WTC11 (cell line): ENCODE measurements around the gene EVC2. TPM values are rescaled to one million over a fixed set of nuclear protein-coding genes. Genes with fewer than 3 reads are reported as not detected.

ENCODE experiments used
- ATAC-seq: fragments of 200-7000 bp; cut with Tn5 transposase; 2 replicates; pipeline ENCODE4 v1.10.0; 2021; ENCODE audit warnings: mild to moderate bottlenecking, moderate library complexity
- CTCF ChIA-PET: fragments of 300-600 bp; sonication (Branson Sonifier 250); formaldehyde crosslinking; loops from one replicate; lab custom pipeline; 2021; ENCODE audit warnings: antibody characterized with exemption; lab: Charles Lee
- POLR2A ChIA-PET: fragments of 350-600 bp; sonication (Branson Sonifier 250); formaldehyde crosslinking; loops from one replicate; lab custom pipeline; 2021; ENCODE audit warnings: antibody characterized with exemption; lab: Charles Lee
- DNase-seq: peaks from one replicate; pipeline ENCODE4 v3.0.0; 2021; ENCODE audit warnings: low spot score
- H3K27ac Mint-ChIP-seq: 2 replicates; pipeline ENCODE4 v1.8.0; 2021; ENCODE audit warnings: mixed read lengths
- H3K27me3 Mint-ChIP-seq: 2 replicates; pipeline ENCODE4 v1.8.0; 2021; ENCODE audit warnings: low read depth, mild to moderate bottlenecking, moderate library complexity, mixed read lengths
- H3K36me3 Mint-ChIP-seq: 2 replicates; pipeline ENCODE4 v1.8.0; 2021; ENCODE audit warnings: mixed read lengths
- H3K4me1 Mint-ChIP-seq: 2 replicates; pipeline ENCODE4 v1.8.0; 2022; ENCODE audit warnings: mixed read lengths
- H3K4me3 Mint-ChIP-seq: 2 replicates; pipeline ENCODE4 v1.8.0; 2021; ENCODE audit warnings: mild to moderate bottlenecking, moderate library complexity, mixed read lengths
- H3K9me3 Mint-ChIP-seq: 2 replicates; pipeline ENCODE4 v1.8.0; 2021; ENCODE audit warnings: mixed read lengths
- CBFB ChIP-seq: sonication (generic); formaldehyde crosslinking; IDR thresholded peaks from 2 replicates; pipeline ENCODE4 v1.8.1; 2022; ENCODE audit warnings: mild to moderate bottlenecking, low read depth, missing genetic modification reagents
- EMX1 ChIP-seq: fragments of 250-450 bp; sonication (Bioruptor Pico); IDR thresholded peaks from 2 replicates; pipeline ENCODE4 v1.8.0; 2021; ENCODE audit warnings: mild to moderate bottlenecking
- FOXK1 ChIP-seq: sonication (generic); formaldehyde crosslinking; IDR thresholded peaks from 2 replicates; pipeline ENCODE4 v1.8.0; 2022; ENCODE audit warnings: mild to moderate bottlenecking, moderate library complexity, missing genetic modification reagents
- GABPB1 ChIP-seq: sonication (generic); formaldehyde crosslinking; IDR thresholded peaks from 2 replicates; pipeline ENCODE4 v1.8.1; 2023; ENCODE audit warnings: mild to moderate bottlenecking, missing genetic modification reagents
- GTF2I ChIP-seq: fragments of 250-450 bp; sonication (Bioruptor Pico); conservative IDR thresholded peaks from 2 replicates; pipeline ENCODE4 v1.4.0; 2021; ENCODE audit warnings: mild to moderate bottlenecking
- JAZF1 ChIP-seq: fragments of 250-450 bp; sonication (Bioruptor Pico); IDR thresholded peaks from 2 replicates; pipeline ENCODE4 v1.9.0; 2021; ENCODE audit warnings: moderate library complexity, mild to moderate bottlenecking, inconsistent platforms
- NFE2L1 ChIP-seq: sonication (generic); formaldehyde crosslinking; IDR thresholded peaks from 2 replicates; pipeline ENCODE4 v1.8.1; 2023; ENCODE audit warnings: missing genetic modification reagents
- NR3C1 ChIP-seq: sonication (generic); formaldehyde crosslinking; conservative IDR thresholded peaks from 2 replicates; pipeline ENCODE4 v1.8.1; 2023; ENCODE audit warnings: low read depth, mild to moderate bottlenecking, missing genetic modification reagents
- SMAD3 ChIP-seq: sonication (generic); formaldehyde crosslinking; IDR thresholded peaks from 2 replicates; pipeline ENCODE4 v1.8.0; 2022; ENCODE audit warnings: missing genetic modification reagents, mild to moderate bottlenecking, borderline replicate concordance
- SP1 ChIP-seq: sonication (generic); formaldehyde crosslinking; conservative IDR thresholded peaks from 2 replicates; pipeline ENCODE4 v1.8.1; 2022; ENCODE audit warnings: missing genetic modification reagents
- ZNF232 ChIP-seq: sonication (generic); formaldehyde crosslinking; IDR thresholded peaks from 2 replicates; pipeline ENCODE4 v1.8.0; 2022; ENCODE audit warnings: mild to moderate bottlenecking, missing genetic modification reagents
- total RNA-seq: library from RNA; stranded (reverse); gene quantifications from 3 replicates; pipeline ENCODE4 v1.2.3, GENCODE V29; 2021
- TF ChIP-seq, protein P1 (sequence below): sonication (generic); formaldehyde crosslinking; IDR thresholded peaks from 2 replicates; pipeline ENCODE4 v1.8.1; 2023; ENCODE audit warnings: mild to moderate bottlenecking, missing genetic modification reagents
- TF ChIP-seq, protein P2 (sequence below): sonication (generic); formaldehyde crosslinking; IDR thresholded peaks from 2 replicates; pipeline ENCODE4 v1.8.1; 2023; ENCODE audit warnings: mild to moderate bottlenecking, missing genetic modification reagents, borderline replicate concordance
- TF ChIP-seq, protein P3 (sequence below): sonication (generic); formaldehyde crosslinking; IDR thresholded peaks from 2 replicates; pipeline ENCODE4 v1.8.1; 2022; ENCODE audit warnings: low read depth, mild to moderate bottlenecking, moderate library complexity, missing genetic modification reagents, borderline replicate concordance
- TF ChIP-seq, protein P4 (sequence below): fragments of 250-450 bp; sonication (Bioruptor Pico); IDR thresholded peaks from 2 replicates; pipeline ENCODE4 v1.9.0; 2021; ENCODE audit warnings: mild to moderate bottlenecking, borderline replicate concordance
- TF ChIP-seq, protein P5 (sequence below): sonication (generic); formaldehyde crosslinking; IDR thresholded peaks from 2 replicates; pipeline ENCODE4 v1.8.0; 2022; ENCODE audit warnings: mild to moderate bottlenecking, missing genetic modification reagents
- TF ChIP-seq, protein P6 (sequence below): sonication (generic); formaldehyde crosslinking; IDR thresholded peaks from 2 replicates; pipeline ENCODE4 v1.8.0; 2022; ENCODE audit warnings: mild to moderate bottlenecking, missing genetic modification reagents
- TF ChIP-seq, protein P7 (sequence below): sonication (generic); formaldehyde crosslinking; IDR thresholded peaks from 2 replicates; pipeline ENCODE4 v1.8.0; 2022; ENCODE audit warnings: missing genetic modification reagents

EVC2 gene
- total RNA-seq, 1 experiment from 2014 or later, result 4.8 TPM

DNA sequence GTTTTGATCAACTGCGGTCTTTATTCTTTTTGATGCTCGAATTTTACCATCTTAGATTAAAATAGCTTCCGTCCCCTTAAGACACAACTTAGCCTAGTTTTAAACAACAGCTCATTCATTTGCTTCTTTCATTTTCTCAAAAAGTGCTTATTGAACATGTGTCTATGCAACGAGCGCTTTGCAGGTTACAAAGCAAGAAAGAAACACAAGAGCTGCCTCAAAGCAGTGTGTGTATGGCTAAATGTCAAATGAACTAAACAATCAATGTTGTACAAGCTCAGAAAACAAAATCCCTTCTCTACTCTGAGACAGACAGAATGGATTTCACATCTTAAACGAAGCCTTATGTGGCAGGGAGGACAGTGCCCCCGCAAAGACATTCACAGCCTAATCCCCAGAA, 61.0 kb downstream of the EVC2 start:
- no peaks in the 10 kb centered on the region for H3K4me1 Mint-ChIP-seq
- ChIA-PET CTCF (interaction anchor here (1.6 kb wide), 1 partner anchor 12 kb away, joined by 4 read pairs; no protein-coding TSS in a partner anchor), POLR2A (no interaction called here)
- no peaks in the 10 kb centered on the region for H3K27me3 Mint-ChIP-seq
- no peak for DNase-seq
- no peak overlapping the region for H3K4me3 Mint-ChIP-seq
- no peak for ATAC-seq
- no peak overlapping the region for H3K27ac Mint-ChIP-seq
- H3K9me3 Mint-ChIP-seq, result peaks cover 5% of the 10 kb centered on the region
- no peaks in the 10 kb centered on the region for H3K36me3 Mint-ChIP-seq
- TF ChIP-seq CBFB (no peak), JAZF1 (CRISPR knock-in tag) (no peak), FOXK1 (CRISPR knock-in tag) (no peak), SP1 (CRISPR knock-in tag) (no peak), GTF2I (CRISPR knock-in tag) (no peak), NFE2L1 (CRISPR knock-in tag) (no peak)
- TF ChIP-seq, protein P1, sequence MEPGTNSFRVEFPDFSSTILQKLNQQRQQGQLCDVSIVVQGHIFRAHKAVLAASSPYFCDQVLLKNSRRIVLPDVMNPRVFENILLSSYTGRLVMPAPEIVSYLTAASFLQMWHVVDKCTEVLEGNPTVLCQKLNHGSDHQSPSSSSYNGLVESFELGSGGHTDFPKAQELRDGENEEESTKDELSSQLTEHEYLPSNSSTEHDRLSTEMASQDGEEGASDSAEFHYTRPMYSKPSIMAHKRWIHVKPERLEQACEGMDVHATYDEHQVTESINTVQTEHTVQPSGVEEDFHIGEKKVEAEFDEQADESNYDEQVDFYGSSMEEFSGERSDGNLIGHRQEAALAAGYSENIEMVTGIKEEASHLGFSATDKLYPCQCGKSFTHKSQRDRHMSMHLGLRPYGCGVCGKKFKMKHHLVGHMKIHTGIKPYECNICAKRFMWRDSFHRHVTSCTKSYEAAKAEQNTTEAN (CRISPR knock-in tag), result no peak
- TF ChIP-seq, protein P2, sequence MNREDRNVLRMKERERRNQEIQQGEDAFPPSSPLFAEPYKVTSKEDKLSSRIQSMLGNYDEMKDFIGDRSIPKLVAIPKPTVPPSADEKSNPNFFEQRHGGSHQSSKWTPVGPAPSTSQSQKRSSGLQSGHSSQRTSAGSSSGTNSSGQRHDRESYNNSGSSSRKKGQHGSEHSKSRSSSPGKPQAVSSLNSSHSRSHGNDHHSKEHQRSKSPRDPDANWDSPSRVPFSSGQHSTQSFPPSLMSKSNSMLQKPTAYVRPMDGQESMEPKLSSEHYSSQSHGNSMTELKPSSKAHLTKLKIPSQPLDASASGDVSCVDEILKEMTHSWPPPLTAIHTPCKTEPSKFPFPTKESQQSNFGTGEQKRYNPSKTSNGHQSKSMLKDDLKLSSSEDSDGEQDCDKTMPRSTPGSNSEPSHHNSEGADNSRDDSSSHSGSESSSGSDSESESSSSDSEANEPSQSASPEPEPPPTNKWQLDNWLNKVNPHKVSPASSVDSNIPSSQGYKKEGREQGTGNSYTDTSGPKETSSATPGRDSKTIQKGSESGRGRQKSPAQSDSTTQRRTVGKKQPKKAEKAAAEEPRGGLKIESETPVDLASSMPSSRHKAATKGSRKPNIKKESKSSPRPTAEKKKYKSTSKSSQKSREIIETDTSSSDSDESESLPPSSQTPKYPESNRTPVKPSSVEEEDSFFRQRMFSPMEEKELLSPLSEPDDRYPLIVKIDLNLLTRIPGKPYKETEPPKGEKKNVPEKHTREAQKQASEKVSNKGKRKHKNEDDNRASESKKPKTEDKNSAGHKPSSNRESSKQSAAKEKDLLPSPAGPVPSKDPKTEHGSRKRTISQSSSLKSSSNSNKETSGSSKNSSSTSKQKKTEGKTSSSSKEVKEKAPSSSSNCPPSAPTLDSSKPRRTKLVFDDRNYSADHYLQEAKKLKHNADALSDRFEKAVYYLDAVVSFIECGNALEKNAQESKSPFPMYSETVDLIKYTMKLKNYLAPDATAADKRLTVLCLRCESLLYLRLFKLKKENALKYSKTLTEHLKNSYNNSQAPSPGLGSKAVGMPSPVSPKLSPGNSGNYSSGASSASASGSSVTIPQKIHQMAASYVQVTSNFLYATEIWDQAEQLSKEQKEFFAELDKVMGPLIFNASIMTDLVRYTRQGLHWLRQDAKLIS (CRISPR knock-in tag), result no peak

DNA sequence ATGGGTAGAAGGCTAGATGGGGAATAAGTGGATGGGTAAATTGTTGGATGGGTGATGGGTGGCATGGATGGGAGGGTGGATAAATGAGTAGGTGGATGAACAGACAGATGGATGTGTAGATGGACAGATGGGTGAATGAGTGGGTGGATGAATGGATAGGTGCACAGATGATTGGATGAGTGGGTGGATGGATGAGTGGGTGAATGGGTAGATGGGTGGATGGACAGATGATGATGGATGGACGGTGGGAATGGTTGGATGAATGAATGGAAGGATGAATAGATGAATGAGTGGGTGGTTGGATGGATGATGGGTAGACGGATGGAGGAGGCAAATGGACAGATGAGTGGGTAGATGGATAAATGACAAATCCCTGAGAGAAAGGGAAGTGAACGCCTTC, 68.3 kb downstream of the EVC2 start:
- ATAC-seq, result no peak
- H3K27me3 Mint-ChIP-seq, result no peaks in the 10 kb centered on the region
- CTCF ChIA-PET, result no interaction called here
- no peak for DNase-seq
- no peaks in the 10 kb centered on the region for H3K9me3 Mint-ChIP-seq
- POLR2A ChIA-PET, result no interaction called here
- peaks cover 13% of the 10 kb centered on the region for H3K36me3 Mint-ChIP-seq
- H3K4me3 Mint-ChIP-seq, result no peak overlapping the region
- H3K27ac Mint-ChIP-seq, result no peak overlapping the region
- no peaks in the 10 kb centered on the region for H3K4me1 Mint-ChIP-seq
- TF ChIP-seq, protein P3, sequence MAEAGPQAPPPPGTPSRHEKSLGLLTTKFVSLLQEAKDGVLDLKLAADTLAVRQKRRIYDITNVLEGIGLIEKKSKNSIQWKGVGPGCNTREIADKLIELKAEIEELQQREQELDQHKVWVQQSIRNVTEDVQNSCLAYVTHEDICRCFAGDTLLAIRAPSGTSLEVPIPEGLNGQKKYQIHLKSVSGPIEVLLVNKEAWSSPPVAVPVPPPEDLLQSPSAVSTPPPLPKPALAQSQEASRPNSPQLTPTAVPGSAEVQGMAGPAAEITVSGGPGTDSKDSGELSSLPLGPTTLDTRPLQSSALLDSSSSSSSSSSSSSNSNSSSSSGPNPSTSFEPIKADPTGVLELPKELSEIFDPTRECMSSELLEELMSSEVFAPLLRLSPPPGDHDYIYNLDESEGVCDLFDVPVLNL (CRISPR knock-in tag), result no peak
- no peak for TF ChIP-seq GABPB1
- TF ChIP-seq ZNF232 (CRISPR knock-in tag), result no peak
- TF ChIP-seq, protein P4, sequence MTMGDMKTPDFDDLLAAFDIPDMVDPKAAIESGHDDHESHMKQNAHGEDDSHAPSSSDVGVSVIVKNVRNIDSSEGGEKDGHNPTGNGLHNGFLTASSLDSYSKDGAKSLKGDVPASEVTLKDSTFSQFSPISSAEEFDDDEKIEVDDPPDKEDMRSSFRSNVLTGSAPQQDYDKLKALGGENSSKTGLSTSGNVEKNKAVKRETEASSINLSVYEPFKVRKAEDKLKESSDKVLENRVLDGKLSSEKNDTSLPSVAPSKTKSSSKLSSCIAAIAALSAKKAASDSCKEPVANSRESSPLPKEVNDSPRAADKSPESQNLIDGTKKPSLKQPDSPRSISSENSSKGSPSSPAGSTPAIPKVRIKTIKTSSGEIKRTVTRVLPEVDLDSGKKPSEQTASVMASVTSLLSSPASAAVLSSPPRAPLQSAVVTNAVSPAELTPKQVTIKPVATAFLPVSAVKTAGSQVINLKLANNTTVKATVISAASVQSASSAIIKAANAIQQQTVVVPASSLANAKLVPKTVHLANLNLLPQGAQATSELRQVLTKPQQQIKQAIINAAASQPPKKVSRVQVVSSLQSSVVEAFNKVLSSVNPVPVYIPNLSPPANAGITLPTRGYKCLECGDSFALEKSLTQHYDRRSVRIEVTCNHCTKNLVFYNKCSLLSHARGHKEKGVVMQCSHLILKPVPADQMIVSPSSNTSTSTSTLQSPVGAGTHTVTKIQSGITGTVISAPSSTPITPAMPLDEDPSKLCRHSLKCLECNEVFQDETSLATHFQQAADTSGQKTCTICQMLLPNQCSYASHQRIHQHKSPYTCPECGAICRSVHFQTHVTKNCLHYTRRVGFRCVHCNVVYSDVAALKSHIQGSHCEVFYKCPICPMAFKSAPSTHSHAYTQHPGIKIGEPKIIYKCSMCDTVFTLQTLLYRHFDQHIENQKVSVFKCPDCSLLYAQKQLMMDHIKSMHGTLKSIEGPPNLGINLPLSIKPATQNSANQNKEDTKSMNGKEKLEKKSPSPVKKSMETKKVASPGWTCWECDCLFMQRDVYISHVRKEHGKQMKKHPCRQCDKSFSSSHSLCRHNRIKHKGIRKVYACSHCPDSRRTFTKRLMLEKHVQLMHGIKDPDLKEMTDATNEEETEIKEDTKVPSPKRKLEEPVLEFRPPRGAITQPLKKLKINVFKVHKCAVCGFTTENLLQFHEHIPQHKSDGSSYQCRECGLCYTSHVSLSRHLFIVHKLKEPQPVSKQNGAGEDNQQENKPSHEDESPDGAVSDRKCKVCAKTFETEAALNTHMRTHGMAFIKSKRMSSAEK (CRISPR knock-in tag), result no peak
- no peak for TF ChIP-seq SP1 (CRISPR knock-in tag)
- TF ChIP-seq, protein P5, sequence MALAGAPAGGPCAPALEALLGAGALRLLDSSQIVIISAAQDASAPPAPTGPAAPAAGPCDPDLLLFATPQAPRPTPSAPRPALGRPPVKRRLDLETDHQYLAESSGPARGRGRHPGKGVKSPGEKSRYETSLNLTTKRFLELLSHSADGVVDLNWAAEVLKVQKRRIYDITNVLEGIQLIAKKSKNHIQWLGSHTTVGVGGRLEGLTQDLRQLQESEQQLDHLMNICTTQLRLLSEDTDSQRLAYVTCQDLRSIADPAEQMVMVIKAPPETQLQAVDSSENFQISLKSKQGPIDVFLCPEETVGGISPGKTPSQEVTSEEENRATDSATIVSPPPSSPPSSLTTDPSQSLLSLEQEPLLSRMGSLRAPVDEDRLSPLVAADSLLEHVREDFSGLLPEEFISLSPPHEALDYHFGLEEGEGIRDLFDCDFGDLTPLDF (CRISPR knock-in tag), result no peak
- TF ChIP-seq, protein P6, sequence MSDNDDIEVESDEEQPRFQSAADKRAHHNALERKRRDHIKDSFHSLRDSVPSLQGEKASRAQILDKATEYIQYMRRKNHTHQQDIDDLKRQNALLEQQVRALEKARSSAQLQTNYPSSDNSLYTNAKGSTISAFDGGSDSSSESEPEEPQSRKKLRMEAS (CRISPR knock-in tag), result no peak
- no peak for TF ChIP-seq EMX1 (CRISPR knock-in tag)
- TF ChIP-seq NR3C1 (CRISPR knock-in tag), result no peak
- TF ChIP-seq, protein P1 (CRISPR knock-in tag), result no peak
- no peak for TF ChIP-seq SMAD3
- TF ChIP-seq, protein P7, sequence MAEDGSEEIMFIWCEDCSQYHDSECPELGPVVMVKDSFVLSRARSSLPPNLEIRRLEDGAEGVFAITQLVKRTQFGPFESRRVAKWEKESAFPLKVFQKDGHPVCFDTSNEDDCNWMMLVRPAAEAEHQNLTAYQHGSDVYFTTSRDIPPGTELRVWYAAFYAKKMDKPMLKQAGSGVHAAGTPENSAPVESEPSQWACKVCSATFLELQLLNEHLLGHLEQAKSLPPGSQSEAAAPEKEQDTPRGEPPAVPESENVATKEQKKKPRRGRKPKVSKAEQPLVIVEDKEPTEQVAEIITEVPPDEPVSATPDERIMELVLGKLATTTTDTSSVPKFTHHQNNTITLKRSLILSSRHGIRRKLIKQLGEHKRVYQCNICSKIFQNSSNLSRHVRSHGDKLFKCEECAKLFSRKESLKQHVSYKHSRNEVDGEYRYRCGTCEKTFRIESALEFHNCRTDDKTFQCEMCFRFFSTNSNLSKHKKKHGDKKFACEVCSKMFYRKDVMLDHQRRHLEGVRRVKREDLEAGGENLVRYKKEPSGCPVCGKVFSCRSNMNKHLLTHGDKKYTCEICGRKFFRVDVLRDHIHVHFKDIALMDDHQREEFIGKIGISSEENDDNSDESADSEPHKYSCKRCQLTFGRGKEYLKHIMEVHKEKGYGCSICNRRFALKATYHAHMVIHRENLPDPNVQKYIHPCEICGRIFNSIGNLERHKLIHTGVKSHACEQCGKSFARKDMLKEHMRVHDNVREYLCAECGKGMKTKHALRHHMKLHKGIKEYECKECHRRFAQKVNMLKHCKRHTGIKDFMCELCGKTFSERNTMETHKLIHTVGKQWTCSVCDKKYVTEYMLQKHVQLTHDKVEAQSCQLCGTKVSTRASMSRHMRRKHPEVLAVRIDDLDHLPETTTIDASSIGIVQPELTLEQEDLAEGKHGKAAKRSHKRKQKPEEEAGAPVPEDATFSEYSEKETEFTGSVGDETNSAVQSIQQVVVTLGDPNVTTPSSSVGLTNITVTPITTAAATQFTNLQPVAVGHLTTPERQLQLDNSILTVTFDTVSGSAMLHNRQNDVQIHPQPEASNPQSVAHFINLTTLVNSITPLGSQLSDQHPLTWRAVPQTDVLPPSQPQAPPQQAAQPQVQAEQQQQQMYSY (CRISPR knock-in tag), result no peak
